B cell (primary cell): ENCODE results near the gene SLC3A2.

Source experiments
- EZH2 ChIP-seq: IDR thresholded peaks from 2 replicates; pipeline ENCODE4 v1.6.1; 2012; ENCODE audit warnings: borderline replicate concordance, low read depth, mild to moderate bottlenecking, moderate library complexity, low read length; ENCODE audit not compliant: insufficient read depth, poor library complexity, severe bottlenecking
- TF ChIP-seq, protein P1 (sequence below): fragments of 200-600 bp; IDR thresholded peaks from one replicate; pipeline ENCODE4 v1.8.0; 2022; ENCODE audit warnings: antibody characterized with exemption, mild to moderate bottlenecking

- TF ChIP-seq, protein P1, sequence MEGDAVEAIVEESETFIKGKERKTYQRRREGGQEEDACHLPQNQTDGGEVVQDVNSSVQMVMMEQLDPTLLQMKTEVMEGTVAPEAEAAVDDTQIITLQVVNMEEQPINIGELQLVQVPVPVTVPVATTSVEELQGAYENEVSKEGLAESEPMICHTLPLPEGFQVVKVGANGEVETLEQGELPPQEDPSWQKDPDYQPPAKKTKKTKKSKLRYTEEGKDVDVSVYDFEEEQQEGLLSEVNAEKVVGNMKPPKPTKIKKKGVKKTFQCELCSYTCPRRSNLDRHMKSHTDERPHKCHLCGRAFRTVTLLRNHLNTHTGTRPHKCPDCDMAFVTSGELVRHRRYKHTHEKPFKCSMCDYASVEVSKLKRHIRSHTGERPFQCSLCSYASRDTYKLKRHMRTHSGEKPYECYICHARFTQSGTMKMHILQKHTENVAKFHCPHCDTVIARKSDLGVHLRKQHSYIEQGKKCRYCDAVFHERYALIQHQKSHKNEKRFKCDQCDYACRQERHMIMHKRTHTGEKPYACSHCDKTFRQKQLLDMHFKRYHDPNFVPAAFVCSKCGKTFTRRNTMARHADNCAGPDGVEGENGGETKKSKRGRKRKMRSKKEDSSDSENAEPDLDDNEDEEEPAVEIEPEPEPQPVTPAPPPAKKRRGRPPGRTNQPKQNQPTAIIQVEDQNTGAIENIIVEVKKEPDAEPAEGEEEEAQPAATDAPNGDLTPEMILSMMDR = no peak
- no peak for TF ChIP-seq EZH2
Observed at GRCh38 chr11:62860835-62861563, 19.7 kb upstream of the SLC3A2 start.
